Endothelial cell of umbilical vein (primary cell): ENCODE measurements around the gene ADAMTS6. TPM values are rescaled to one million over a fixed set of nuclear protein-coding genes. Genes with fewer than 3 reads are reported as not detected.

Experiments
- BruUV-seq: library from RNA; stranded (reverse); fragments of 400-500 nt; replicated peaks from 2 replicates; lab custom pipeline; 2021; lab: Mats Ljungman, UMichigan
- CTCF ChIA-PET: fragments of 300-600, 350-600 bp; sonication (Branson Sonifier 250); formaldehyde crosslinking; loops from one replicate; lab custom pipeline; 2021; ENCODE audit warnings: antibody characterized with exemption, inconsistent platforms; lab: Charles Lee
- POLR2A ChIA-PET: fragments of 300-600, 350-600 bp; sonication (Branson Sonifier 250); formaldehyde crosslinking; loops from one replicate; lab custom pipeline; 2021; ENCODE audit warnings: antibody characterized with exemption, inconsistent platforms; lab: Charles Lee
- DNase-seq: peaks from one replicate; pipeline ENCODE4 v3.0.0-alpha.2; 2011; ENCODE audit warnings: low read depth, low spot score
- FAIRE-seq: peaks from 2 replicates; lab custom pipeline; 2011; peaks lifted over from hg19 to GRCh38; lab: Jason Lieb, UNC
- H2AFZ ChIP-seq: 2 replicates; pipeline ENCODE4 v1.6.0; 2012; ENCODE audit warnings: low read depth, low read length, control low read depth, inconsistent platforms
- H3K27ac ChIP-seq: 2 replicates; pipeline ENCODE4 v1.5.1; 2011; ENCODE audit warnings: low read depth, mild to moderate bottlenecking, control low read depth, low read length, moderate library complexity; ENCODE audit not compliant: insufficient read depth
- H3K27me3 ChIP-seq, 2 experiments: 2 replicates each; pipeline versions ENCODE4 v1.6.0 to v1.6.1; 2011; ENCODE audit warnings: low read length in 2 of 2, mixed read lengths in 1 of 2; ENCODE audit not compliant: control insufficient read depth in 2 of 2, insufficient read depth in 2 of 2
- H3K36me3 ChIP-seq, 2 experiments: 2 replicates in 1 of 2; 3 replicates in 1 of 2; pipeline ENCODE4 v1.5.1; 2011; ENCODE audit warnings: low read length in 2 of 2, mild to moderate bottlenecking in 1 of 2, moderate library complexity in 1 of 2; ENCODE audit not compliant: control insufficient read depth in 2 of 2, insufficient read depth in 2 of 2; ENCODE audit errors: extremely low read depth in 1 of 2
- H3K4me1 ChIP-seq: 3 replicates; pipeline ENCODE4 v1.5.1; 2011; ENCODE audit warnings: mild to moderate bottlenecking, low read length; ENCODE audit not compliant: control insufficient read depth, insufficient read depth; ENCODE audit errors: extremely low read depth
- H3K4me2 ChIP-seq: 2 replicates; pipeline ENCODE4 v1.6.1; 2011; ENCODE audit warnings: low read length, control low read depth, mixed read lengths; ENCODE audit not compliant: insufficient read depth
- H3K4me3 ChIP-seq, 3 experiments: fragments of 200-600 bp in 1 of 3; sonication (generic), shearing (Covaris generic) in 1 of 3; replicated peaks in 1 of 3; 2 replicates each; pipeline ENCODE4 v1.5.1; 2011 to 2016; ENCODE audit warnings: control low read depth in 3 of 3, low read length in 3 of 3, mild to moderate bottlenecking in 2 of 3, inconsistent platforms in 1 of 3, low read depth in 1 of 3, moderate library complexity in 1 of 3; ENCODE audit not compliant: insufficient read depth in 1 of 3
- H3K79me2 ChIP-seq: 2 replicates; pipeline ENCODE4 v1.6.0; 2012; ENCODE audit warnings: low read length, inconsistent platforms; ENCODE audit not compliant: control insufficient read depth, insufficient read depth
- H3K9ac ChIP-seq: replicated peaks from 2 replicates; pipeline ENCODE3; 2011; ENCODE audit warnings: low read length, control low read depth; ENCODE audit not compliant: insufficient read depth; ENCODE audit errors: extremely low read depth
- H3K9me1 ChIP-seq: replicated peaks from 3 replicates; pipeline ENCODE4 v1.6.0; 2011; ENCODE audit warnings: mild to moderate bottlenecking, low read length; ENCODE audit not compliant: control insufficient read depth, insufficient read depth; ENCODE audit errors: extremely low read depth
- H3K9me3 ChIP-seq: replicated peaks from 2 replicates; pipeline ENCODE4 v1.5.1; 2012; ENCODE audit warnings: low read length, inconsistent platforms; ENCODE audit not compliant: control insufficient read depth, insufficient read depth
- H4K20me1 ChIP-seq: replicated peaks from 2 replicates; pipeline ENCODE3; 2011; ENCODE audit warnings: mild to moderate bottlenecking, low read length; ENCODE audit not compliant: control insufficient read depth, insufficient read depth; ENCODE audit errors: extremely low read depth
- EZH2 ChIP-seq: IDR thresholded peaks from 2 replicates; pipeline ENCODE4 v1.6.1; 2012; ENCODE audit warnings: borderline replicate concordance, low read depth, mild to moderate bottlenecking, moderate library complexity, low read length, inconsistent platforms; ENCODE audit not compliant: severe bottlenecking
- FOS ChIP-seq: IDR thresholded peaks from 2 replicates; pipeline ENCODE4 v1.6.1; 2011; ENCODE audit warnings: mild to moderate bottlenecking, low read length, moderate library complexity, borderline replicate concordance; ENCODE audit not compliant: insufficient read depth
- GATA2 ChIP-seq: IDR thresholded peaks from 2 replicates; pipeline ENCODE4 v1.7.0; 2011; ENCODE audit warnings: low read depth, mild to moderate bottlenecking, moderate library complexity, mixed read lengths, low read length; ENCODE audit not compliant: insufficient read length, insufficient read depth
- JUN ChIP-seq: IDR thresholded peaks from 2 replicates; pipeline ENCODE4 v1.6.1; 2011; ENCODE audit warnings: borderline replicate concordance, low read depth; ENCODE audit not compliant: insufficient read length, insufficient read depth
- MAX ChIP-seq: IDR thresholded peaks from 2 replicates; pipeline ENCODE4 v1.6.1; 2011; ENCODE audit not compliant: insufficient read depth, insufficient read length
- MYC ChIP-seq: IDR thresholded peaks from one replicate; pipeline ENCODE4 v1.6.1; 2011; ENCODE audit warnings: mild to moderate bottlenecking, low read depth, low read length
- POLR2A ChIP-seq: IDR thresholded peaks from 2 replicates; pipeline ENCODE4 v1.6.1; 2012; ENCODE audit warnings: low read depth, mild to moderate bottlenecking, control low read depth, low read length
- POLR2AphosphoS5 ChIP-seq: IDR thresholded peaks from 2 replicates; pipeline ENCODE4 v1.6.1; 2012; ENCODE audit warnings: low read depth, mild to moderate bottlenecking, control low read depth, low read length, moderate library complexity; ENCODE audit not compliant: insufficient read depth
- dilution Hi-C: fragments of 300-500 bp; cut with MboI; formaldehyde crosslinking; loops from one replicate; pipeline ENCODE4 v1.15.0; 2019; ENCODE audit warnings: low sequenced_read_pairs; ENCODE audit not compliant: extremely low pct_ligation_motif_present
- intact Hi-C: fragments of 100-400 bp; cut with micrococcal nuclease; formaldehyde crosslinking; loops from one replicate; pipeline ENCODE4 v1.10.0; 2022
- polyA plus RNA-seq, 4 experiments: library from polyadenylated mRNA; depleted of rRNA in 3 of 4; stranded (reverse) in 3 of 4; unstranded in 1 of 4; fragments of >200 nt; gene quantifications; 2 replicates each; pipeline versions ENCODE4 v1.2.1 to v1.2.3, GENCODE V29; 2011 to 2012; ENCODE audit warnings: missing spikeins in 1 of 4
- total RNA-seq: library from RNA; stranded (reverse); gene quantifications from 2 replicates; pipeline ENCODE4 v1.2.3, GENCODE V29; 2021
- TF ChIP-seq, protein P1 (sequence below), 2 donors: IDR thresholded peaks; 1 replicate in 1 of 2; 2 replicates in 1 of 2; pipeline ENCODE4 v1.5.1; 2011; ENCODE audit warnings: low read length in 2 of 2, mild to moderate bottlenecking in 2 of 2, moderate library complexity in 2 of 2, control low read depth in 1 of 2, inconsistent platforms in 1 of 2, low read depth in 1 of 2; ENCODE audit not compliant: insufficient read depth in 1 of 2; ENCODE audit errors: extremely low read depth in 1 of 2

ADAMTS6 gene
- total and polyA plus RNA-seq, 2 donors (not counting 3 experiments of a cell fraction or from before 2014, with no cell fraction given) = 20.4 to 43.4 TPM

GRCh38 chr5:65446682-65447081 lies 35.0 kb downstream of the ADAMTS6 start:
- DNase-seq (no peak), FAIRE-seq (peak; percentile 61)
- Histone ChIP-seq H3K9me1 (no peaks in the 10 kb centered on the region), H3K9me3 (no peaks in the 10 kb centered on the region), H3K4me1 (no peaks in the 10 kb centered on the region), H3K9ac (no peak overlapping the region), H3K36me3 (peaks cover 0 to 14% of the 10 kb centered on the region in 2 experiments), H3K4me2 (no peak overlapping the region), H4K20me1 (no peaks in the 10 kb centered on the region), H2AFZ (no peak overlapping the region), H3K79me2 (no peaks in the 10 kb centered on the region), H3K27ac (no peak overlapping the region), H3K27me3 (no peaks in the 10 kb centered on the region), H3K4me3 (no peak overlapping the region)
- intact Hi-C loops (no loop called here), dilution Hi-C loops (no loop called here)
- no TSS peak for BruUV-seq
- ChIA-PET POLR2A (no interaction called here), CTCF (interaction anchor here (1.2 to 1.7 kb wide), 2 partner anchors 9 to 23 kb away, joined by 3 to 4 read pairs; no protein-coding TSS in a partner anchor)
- TF ChIP-seq MAX (no peak), GATA2 (no peak), MYC (no peak), JUN (no peak), POLR2AphosphoS5 (no peak), FOS (no peak), POLR2A (no peak), EZH2 (no peak)
- TF ChIP-seq, protein P1, sequence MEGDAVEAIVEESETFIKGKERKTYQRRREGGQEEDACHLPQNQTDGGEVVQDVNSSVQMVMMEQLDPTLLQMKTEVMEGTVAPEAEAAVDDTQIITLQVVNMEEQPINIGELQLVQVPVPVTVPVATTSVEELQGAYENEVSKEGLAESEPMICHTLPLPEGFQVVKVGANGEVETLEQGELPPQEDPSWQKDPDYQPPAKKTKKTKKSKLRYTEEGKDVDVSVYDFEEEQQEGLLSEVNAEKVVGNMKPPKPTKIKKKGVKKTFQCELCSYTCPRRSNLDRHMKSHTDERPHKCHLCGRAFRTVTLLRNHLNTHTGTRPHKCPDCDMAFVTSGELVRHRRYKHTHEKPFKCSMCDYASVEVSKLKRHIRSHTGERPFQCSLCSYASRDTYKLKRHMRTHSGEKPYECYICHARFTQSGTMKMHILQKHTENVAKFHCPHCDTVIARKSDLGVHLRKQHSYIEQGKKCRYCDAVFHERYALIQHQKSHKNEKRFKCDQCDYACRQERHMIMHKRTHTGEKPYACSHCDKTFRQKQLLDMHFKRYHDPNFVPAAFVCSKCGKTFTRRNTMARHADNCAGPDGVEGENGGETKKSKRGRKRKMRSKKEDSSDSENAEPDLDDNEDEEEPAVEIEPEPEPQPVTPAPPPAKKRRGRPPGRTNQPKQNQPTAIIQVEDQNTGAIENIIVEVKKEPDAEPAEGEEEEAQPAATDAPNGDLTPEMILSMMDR (IDR thresholded peaks at IDR 0.05; ENCODE audit: extremely low read depth in 1 of 2, insufficient read depth in 1 of 2, low read depth in 1 of 2, low read length in 2 of 2) = no peak
